ENCODE measurements around the gene LIMS1. TPM values are rescaled to one million over a fixed set of nuclear protein-coding genes. Genes with fewer than 3 reads are reported as not detected.
A peak's percentile ranks its signal among the peaks of the same experiment; 100 is the strongest.
"Not testable (repeated sequence)": the region's sequence is repeated elsewhere in the genome, so short reads cannot be mapped to it uniquely, and the experiment has no call there.

Gene LIMS1
- total RNA-seq, 1 experiment from 2014 or later: 42.8 TPM

GRCh38 chr2:108630567-108631405, 96.5 kb downstream of the LIMS1 start:
- no peak for DNase-seq (ENCODE audit: extremely low read depth, low read depth)

- DNase-seq (ENCODE audit: extremely low read depth, low read depth): no peak
Measured at GRCh38 chr2:108632332-108633160, 98.3 kb downstream of the LIMS1 start.

GRCh38 chr2:108633409-108633808, 99.1 kb downstream of the LIMS1 start:
- no peak for DNase-seq (ENCODE audit: extremely low read depth, low read depth)

- DNase-seq (ENCODE audit: extremely low read depth, low read depth): no peak
Measured at GRCh38 chr2:108634011-108634410, 99.7 kb downstream of the LIMS1 start.

- DNase-seq (ENCODE audit: extremely low read depth, low read depth): no peak
Measured at GRCh38 chr2:108634576-108635160, 100.4 kb downstream of the LIMS1 start.

GRCh38 chr2:108635630-108636354, 101.5 kb downstream of the LIMS1 start:
- no peak for DNase-seq (ENCODE audit: extremely low read depth, low read depth)

- no peak for DNase-seq (ENCODE audit: extremely low read depth, low read depth)
Measured at GRCh38 chr2:108637304-108637669, 103.0 kb downstream of the LIMS1 start.

GRCh38 chr2:108640731-108641130, 106.5 kb downstream of the LIMS1 start:
- DNase-seq (ENCODE audit: extremely low read depth, low read depth): peak; percentile 29

GRCh38 chr2:108641756-108642155, 107.5 kb downstream of the LIMS1 start:
- no peak for DNase-seq (ENCODE audit: extremely low read depth, low read depth)

GRCh38 chr2:108643261-108643849, 109.1 kb downstream of the LIMS1 start:
- DNase-seq (ENCODE audit: extremely low read depth, low read depth): no peak

GRCh38 chr2:108643862-108644261, 109.6 kb downstream of the LIMS1 start:
- not testable (repeated sequence) for DNase-seq (ENCODE audit: extremely low read depth, low read depth)

GRCh38 chr2:108644446-108644845, 110.2 kb downstream of the LIMS1 start:
- not testable (repeated sequence) for DNase-seq (ENCODE audit: extremely low read depth, low read depth)

GRCh38 chr2:108648796-108649195, 114.5 kb downstream of the LIMS1 start:
- DNase-seq (ENCODE audit: extremely low read depth, low read depth): not testable (repeated sequence)

GRCh38 chr2:108650465-108650864, 116.2 kb downstream of the LIMS1 start:
- not testable (repeated sequence) for DNase-seq (ENCODE audit: extremely low read depth, low read depth)

GRCh38 chr2:108651468-108651867, 117.2 kb downstream of the LIMS1 start:
- not testable (repeated sequence) for DNase-seq (ENCODE audit: extremely low read depth, low read depth)

- not testable (repeated sequence) for DNase-seq (ENCODE audit: extremely low read depth, low read depth)
Measured at GRCh38 chr2:108652187-108652931, 118.1 kb downstream of the LIMS1 start.

GRCh38 chr2:108653425-108653824, 119.2 kb downstream of the LIMS1 start:
- DNase-seq (ENCODE audit: extremely low read depth, low read depth): not testable (repeated sequence)

- not testable (repeated sequence) for DNase-seq (ENCODE audit: extremely low read depth, low read depth)
Measured at GRCh38 chr2:108653849-108654248, 119.6 kb downstream of the LIMS1 start.

GRCh38 chr2:108654521-108655125, 120.4 kb downstream of the LIMS1 start:
- DNase-seq (ENCODE audit: extremely low read depth, low read depth): not testable (repeated sequence)
